Measurements from ENCODE around the gene PPP1R2.
"Not testable (repeated sequence)": the region's sequence is repeated elsewhere in the genome, so short reads cannot be mapped to it uniquely, and the experiment has no call there.

Gene PPP1R2

GRCh38 chr3:195512798-195513345 is 30.3 kb downstream of the PPP1R2 start:
- Histone ChIP-seq H3K9me3 (no peaks in the 10 kb centered on the region), H3K4me1 (no peaks in the 10 kb centered on the region), H3K27me3 (ENCODE audit: low read depth) (no peaks in the 10 kb centered on the region), H3K36me3 (replicated peaks) (peaks cover 4% of the 10 kb centered on the region; the same call in 1 of the 2 replicates), H3K4me3 (no peak overlapping the region)
- no peak for DNase-seq (ENCODE audit: low spot score in 2 of 2)
- in situ Hi-C loops (cut with MboI; ENCODE audit: low sequenced_read_pairs): no loop called here

- no peak for DNase-seq (ENCODE audit: low spot score in 2 of 2)
- no peaks in the 10 kb centered on the region for H3K9me3 ChIP-seq
- in situ Hi-C loops (cut with MboI; ENCODE audit: low sequenced_read_pairs): no loop called here
- no peak overlapping the region for H3K4me3 ChIP-seq
- no peaks in the 10 kb centered on the region for H3K27me3 ChIP-seq (ENCODE audit: low read depth)
- no peaks in the 10 kb centered on the region for H3K4me1 ChIP-seq
- H3K36me3 ChIP-seq (replicated peaks): peaks cover 4% of the 10 kb centered on the region; the same call in 1 of the 2 replicates
These were observed 32.0 kb downstream of the PPP1R2 start for GRCh38 chr3:195511136-195511535.

- H3K36me3 ChIP-seq (replicated peaks): no peaks in the 10 kb centered on the region; the same call in 1 of the 2 replicates
- H3K4me1 ChIP-seq: no peaks in the 10 kb centered on the region
- H3K9me3 ChIP-seq: no peaks in the 10 kb centered on the region
- H3K4me3 ChIP-seq: no peak overlapping the region
- in situ Hi-C loops (cut with MboI; ENCODE audit: low sequenced_read_pairs): no loop called here
- no peaks in the 10 kb centered on the region for H3K27me3 ChIP-seq (ENCODE audit: low read depth)
- no peak for DNase-seq (ENCODE audit: low spot score in 2 of 2)
These were observed 34.9 kb downstream of the PPP1R2 start for GRCh38 chr3:195508185-195508584.

- H3K9me3 ChIP-seq: no peaks in the 10 kb centered on the region
- in situ Hi-C loops (cut with MboI; ENCODE audit: low sequenced_read_pairs): no loop called here
- H3K36me3 ChIP-seq (replicated peaks): no peaks in the 10 kb centered on the region
- H3K4me3 ChIP-seq: no peak overlapping the region
- H3K27me3 ChIP-seq (ENCODE audit: low read depth): peaks cover 5% of the 10 kb centered on the region; the same call in 1 of the 2 replicates
- no peak for DNase-seq (ENCODE audit: low spot score in 2 of 2)
- H3K4me1 ChIP-seq: no peaks in the 10 kb centered on the region
These were observed 67.5 kb downstream of the PPP1R2 start for GRCh38 chr3:195475614-195476013.

GRCh38 chr3:195475116-195475515 is 68.0 kb downstream of the PPP1R2 start:
- H3K36me3 ChIP-seq (replicated peaks); H3K27me3 ChIP-seq (ENCODE audit: low read depth); H3K4me1 ChIP-seq; H3K9me3 ChIP-seq; in situ Hi-C loops (cut with MboI; ENCODE audit: low sequenced_read_pairs); H3K4me3 ChIP-seq; DNase-seq (ENCODE audit: low spot score in 2 of 2): not testable (repeated sequence)

- H3K4me1 ChIP-seq: no peaks in the 10 kb centered on the region
These were observed 74.3 kb downstream of the PPP1R2 start for GRCh38 chr3:195468841-195469240.

GRCh38 chr3:195468391-195468776 is 74.7 kb downstream of the PPP1R2 start:
- Histone ChIP-seq H3K36me3 (replicated peaks) (no peaks in the 10 kb centered on the region), H3K9me3 (no peaks in the 10 kb centered on the region), H3K4me3 (no peak overlapping the region), H3K27me3 (ENCODE audit: low read depth) (no peaks in the 10 kb centered on the region), H3K4me1 (no peaks in the 10 kb centered on the region)
- in situ Hi-C loops (cut with MboI; ENCODE audit: low sequenced_read_pairs): no loop called here
- no peak for DNase-seq (ENCODE audit: low spot score in 2 of 2)

More at GRCh38 chr3:195468841-195469240, 74.3 kb downstream of the PPP1R2 start:
- Histone ChIP-seq H3K4me3 (no peak overlapping the region), H3K9me3 (no peaks in the 10 kb centered on the region), H3K36me3 (replicated peaks) (no peaks in the 10 kb centered on the region), H3K27me3 (ENCODE audit: low read depth) (no peaks in the 10 kb centered on the region)
- no peak for DNase-seq (ENCODE audit: low spot score in 2 of 2)
- in situ Hi-C loops (cut with MboI; ENCODE audit: low sequenced_read_pairs): no loop called here

- no peaks in the 10 kb centered on the region for H3K9me3 ChIP-seq
- H3K36me3 ChIP-seq (replicated peaks): no peaks in the 10 kb centered on the region
- in situ Hi-C loops (cut with MboI; ENCODE audit: low sequenced_read_pairs): no loop called here
- no peak for DNase-seq (ENCODE audit: low spot score in 2 of 2)
- no peaks in the 10 kb centered on the region for H3K27me3 ChIP-seq (ENCODE audit: low read depth)
- no peaks in the 10 kb centered on the region for H3K4me1 ChIP-seq
- H3K4me3 ChIP-seq: no peak overlapping the region
These were observed 75.3 kb downstream of the PPP1R2 start for GRCh38 chr3:195467641-195468390.

- in situ Hi-C loops (cut with MboI; ENCODE audit: low sequenced_read_pairs): no loop called here
- Histone ChIP-seq H3K4me1 (no peaks in the 10 kb centered on the region), H3K27me3 (ENCODE audit: low read depth) (no peaks in the 10 kb centered on the region), H3K36me3 (replicated peaks) (no peaks in the 10 kb centered on the region), H3K4me3 (no peak overlapping the region), H3K9me3 (no peaks in the 10 kb centered on the region)
- DNase-seq (ENCODE audit: low spot score in 2 of 2): no peak
These were observed 76.9 kb downstream of the PPP1R2 start for GRCh38 chr3:195466251-195466650.

Data from HAP-1 (cell line).